22Rv1 (cell line): ENCODE data around the gene ZNF786.

Experiments used
- CTCF ChIP-seq: fragments of 450-650 bp; IDR thresholded peaks from 2 replicates; pipeline ENCODE4 v1.5.1; 2017; ENCODE audit warnings: mild to moderate bottlenecking
- ZFX ChIP-seq: fragments of 450-650 bp; IDR thresholded peaks from 2 replicates; pipeline ENCODE4 v1.6.1; 2017; ENCODE audit warnings: antibody characterized with exemption, borderline replicate concordance

GRCh38 chr7:149075286-149075685 is 15.2 kb downstream of the ZNF786 start:
- TF ChIP-seq CTCF (no peak), ZFX (no peak)
